ENCODE data around the gene PDGFA. TPM values are rescaled to one million over a fixed set of nuclear protein-coding genes. Genes with fewer than 3 reads are reported as not detected.

Gene PDGFA
- total RNA-seq, 2 experiments from 2014 or later, result not detected

DNA sequence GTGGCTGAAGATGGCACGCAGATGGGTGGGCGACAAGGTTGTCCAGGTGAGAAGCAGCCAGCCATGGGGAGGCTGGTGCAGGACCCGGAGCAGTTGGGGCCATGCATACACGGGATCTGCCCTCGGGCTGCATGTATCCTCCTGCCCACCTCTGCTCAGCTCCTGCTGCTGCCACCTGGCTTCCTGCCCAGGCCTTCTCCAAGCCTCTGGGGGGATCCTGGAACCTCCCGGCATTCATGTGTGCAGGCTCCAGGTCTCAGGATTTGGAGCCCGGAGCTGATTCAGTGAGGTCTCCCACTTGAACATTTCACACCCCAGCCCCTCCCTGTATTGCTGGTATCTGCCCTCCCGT is 27.0 kb downstream of the PDGFA start:
- BruUV-seq (replicated peaks), result no TSS peak
- no peak for DNase-seq (ENCODE audit: low spot score)
- ChIA-PET POLR2A (no interaction called here), CTCF (ENCODE audit: unreplicated experiment) (no interaction called here)
- Histone ChIP-seq H3K4me2 (ENCODE audit: low read length) (no peak overlapping the region), H4K20me1 (ENCODE audit: insufficient read depth, low read length) (no peaks in the 10 kb centered on the region), H3K79me2 (ENCODE audit: insufficient read depth, low read depth, low read length) (no peaks in the 10 kb centered on the region), H3K4me1 (ENCODE audit: insufficient read depth, low read length, poor library complexity, severe bottlenecking) (no peaks in the 10 kb centered on the region), H3K36me3 (ENCODE audit: insufficient read depth, low read length) (no peaks in the 10 kb centered on the region), H3K9me3 (ENCODE audit: low read length) (no peaks in the 10 kb centered on the region), H3K27ac (ENCODE audit: low read depth, low read length, poor library complexity, severe bottlenecking) (no peak overlapping the region), H3K4me3 (ENCODE audit: low read depth, low read length, poor library complexity, severe bottlenecking) (no peak overlapping the region), H3K9me2 (ENCODE audit: insufficient read depth, low read length) (no peaks in the 10 kb centered on the region), H2AFZ (ENCODE audit: low read length) (no peak overlapping the region)
- TF ChIP-seq, protein P1, sequence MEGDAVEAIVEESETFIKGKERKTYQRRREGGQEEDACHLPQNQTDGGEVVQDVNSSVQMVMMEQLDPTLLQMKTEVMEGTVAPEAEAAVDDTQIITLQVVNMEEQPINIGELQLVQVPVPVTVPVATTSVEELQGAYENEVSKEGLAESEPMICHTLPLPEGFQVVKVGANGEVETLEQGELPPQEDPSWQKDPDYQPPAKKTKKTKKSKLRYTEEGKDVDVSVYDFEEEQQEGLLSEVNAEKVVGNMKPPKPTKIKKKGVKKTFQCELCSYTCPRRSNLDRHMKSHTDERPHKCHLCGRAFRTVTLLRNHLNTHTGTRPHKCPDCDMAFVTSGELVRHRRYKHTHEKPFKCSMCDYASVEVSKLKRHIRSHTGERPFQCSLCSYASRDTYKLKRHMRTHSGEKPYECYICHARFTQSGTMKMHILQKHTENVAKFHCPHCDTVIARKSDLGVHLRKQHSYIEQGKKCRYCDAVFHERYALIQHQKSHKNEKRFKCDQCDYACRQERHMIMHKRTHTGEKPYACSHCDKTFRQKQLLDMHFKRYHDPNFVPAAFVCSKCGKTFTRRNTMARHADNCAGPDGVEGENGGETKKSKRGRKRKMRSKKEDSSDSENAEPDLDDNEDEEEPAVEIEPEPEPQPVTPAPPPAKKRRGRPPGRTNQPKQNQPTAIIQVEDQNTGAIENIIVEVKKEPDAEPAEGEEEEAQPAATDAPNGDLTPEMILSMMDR (conservative IDR thresholded peaks at IDR 0.05; ENCODE audit: low read length), result no peak
- no peak for TF ChIP-seq EZH2phosphoT487 (IDR thresholded peaks at IDR 0.05; ENCODE audit: borderline replicate concordance, low read depth, low read length)
- intact Hi-C loops (cut with micrococcal nuclease; ENCODE audit: unreplicated experiment), result no loop called here

DNA sequence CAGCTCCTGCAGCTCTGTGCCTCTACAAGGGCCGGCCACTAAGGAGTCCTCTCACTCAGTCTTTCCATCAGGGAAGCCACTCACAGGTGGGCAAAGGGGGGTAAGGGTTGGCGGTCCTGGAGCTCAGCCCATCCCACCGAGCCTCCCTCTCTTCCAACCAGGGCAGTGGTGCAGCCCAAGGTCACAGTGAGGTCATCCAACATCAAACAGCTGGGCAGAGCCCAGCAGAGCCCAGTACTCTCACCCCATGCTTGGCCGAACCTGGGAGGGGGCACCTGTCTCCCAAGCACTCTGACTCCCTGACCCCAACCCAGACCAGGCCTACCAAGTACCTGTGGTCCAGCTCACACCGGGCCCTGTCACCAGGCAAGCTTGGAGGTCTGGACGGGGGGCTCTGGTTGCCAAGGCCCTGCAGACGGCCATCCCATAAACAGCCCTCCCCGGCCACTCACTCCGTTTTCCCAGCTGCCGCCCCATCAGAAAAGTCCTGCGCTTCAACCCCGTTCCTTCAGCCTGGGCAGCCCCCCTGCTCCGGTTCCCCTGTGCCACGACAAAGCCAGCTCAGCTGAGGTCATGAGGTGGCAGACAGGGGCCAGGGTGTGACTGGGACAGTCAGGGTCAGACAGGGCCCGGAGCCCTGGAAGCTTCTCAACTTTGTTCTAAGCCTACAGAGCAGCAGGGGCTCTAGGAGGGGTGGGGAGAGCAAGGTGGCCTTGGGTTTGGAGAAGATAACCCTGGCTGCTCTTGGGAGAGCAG is 27.5 kb downstream of the PDGFA start:
- POLR2A ChIA-PET, result no interaction called here
- no peaks in the 10 kb centered on the region for H3K9me3 ChIP-seq (ENCODE audit: low read length)
- intact Hi-C loops (cut with micrococcal nuclease; ENCODE audit: unreplicated experiment), result no loop called here
- CTCF ChIA-PET (ENCODE audit: unreplicated experiment), result no interaction called here
- no peak overlapping the region for H3K4me2 ChIP-seq (ENCODE audit: low read length)
- no peaks in the 10 kb centered on the region for H4K20me1 ChIP-seq (ENCODE audit: insufficient read depth, low read length)
- H3K4me3 ChIP-seq (ENCODE audit: low read depth, low read length, poor library complexity, severe bottlenecking), result no peak overlapping the region
- H3K79me2 ChIP-seq (ENCODE audit: insufficient read depth, low read depth, low read length), result no peaks in the 10 kb centered on the region
- no TSS peak for BruUV-seq (replicated peaks)
- no peak overlapping the region for H3K27ac ChIP-seq (ENCODE audit: low read depth, low read length, poor library complexity, severe bottlenecking)
- H3K36me3 ChIP-seq (ENCODE audit: insufficient read depth, low read length), result no peaks in the 10 kb centered on the region
- DNase-seq (ENCODE audit: low spot score), result no peak
- TF ChIP-seq, protein P1 (conservative IDR thresholded peaks at IDR 0.05; ENCODE audit: low read length), result no peak
- no peak for TF ChIP-seq EZH2phosphoT487 (IDR thresholded peaks at IDR 0.05; ENCODE audit: borderline replicate concordance, low read depth, low read length)
- H2AFZ ChIP-seq (ENCODE audit: low read length), result no peak overlapping the region
- H3K4me1 ChIP-seq (ENCODE audit: insufficient read depth, low read length, poor library complexity, severe bottlenecking), result no peaks in the 10 kb centered on the region
- no peaks in the 10 kb centered on the region for H3K9me2 ChIP-seq (ENCODE audit: insufficient read depth, low read length)

DNA sequence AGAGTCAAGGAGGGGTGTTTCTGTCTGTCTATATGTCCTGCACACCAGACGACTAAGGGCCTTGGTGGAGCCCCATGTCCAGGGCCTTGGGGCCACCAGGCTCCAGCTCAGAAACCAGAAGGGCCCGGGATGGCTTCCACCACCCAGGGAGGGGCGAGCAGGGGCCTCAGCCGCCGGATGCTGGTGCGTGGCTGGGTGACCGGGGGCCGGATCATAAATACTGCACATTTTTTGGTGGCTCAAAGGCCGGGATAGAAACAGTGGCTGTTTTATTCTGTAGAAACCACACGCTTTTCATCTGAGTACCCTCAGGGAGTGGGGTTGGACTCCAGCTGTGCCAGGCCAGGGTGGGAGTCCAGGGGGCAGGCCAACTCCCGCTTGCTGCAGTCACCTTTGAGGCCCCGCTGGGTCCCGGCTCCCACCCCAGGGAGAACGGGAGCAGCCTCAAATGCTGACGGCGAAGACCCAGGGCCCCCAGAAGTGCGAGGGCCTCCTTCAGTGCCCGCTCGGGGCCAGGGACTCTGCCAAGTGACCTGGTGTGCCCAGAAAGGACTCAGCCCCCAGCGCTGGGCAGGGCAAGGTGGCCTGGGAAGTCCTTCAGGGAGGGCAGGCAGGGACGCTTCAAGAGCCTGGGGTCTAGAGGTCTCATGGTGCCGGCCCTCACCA is 28.2 kb downstream of the PDGFA start:
- H4K20me1 ChIP-seq (ENCODE audit: insufficient read depth, low read length), result no peaks in the 10 kb centered on the region
- intact Hi-C loops (cut with micrococcal nuclease; ENCODE audit: unreplicated experiment), result no loop called here
- H3K9me3 ChIP-seq (ENCODE audit: low read length), result no peaks in the 10 kb centered on the region
- no peaks in the 10 kb centered on the region for H3K9me2 ChIP-seq (ENCODE audit: insufficient read depth, low read length)
- DNase-seq (ENCODE audit: low spot score), result no peak
- no TSS peak for BruUV-seq (replicated peaks)
- no peak for TF ChIP-seq EZH2phosphoT487 (IDR thresholded peaks at IDR 0.05; ENCODE audit: borderline replicate concordance, low read depth, low read length)
- TF ChIP-seq, protein P1 (conservative IDR thresholded peaks at IDR 0.05; ENCODE audit: low read length), result no peak
- no peak overlapping the region for H3K4me2 ChIP-seq (ENCODE audit: low read length)
- ChIA-PET POLR2A (no interaction called here), CTCF (ENCODE audit: unreplicated experiment) (no interaction called here)
- H3K27ac ChIP-seq (ENCODE audit: low read depth, low read length, poor library complexity, severe bottlenecking), result no peak overlapping the region
- H2AFZ ChIP-seq (ENCODE audit: low read length), result no peak overlapping the region
- no peak overlapping the region for H3K4me3 ChIP-seq (ENCODE audit: low read depth, low read length, poor library complexity, severe bottlenecking)
- no peaks in the 10 kb centered on the region for H3K79me2 ChIP-seq (ENCODE audit: insufficient read depth, low read depth, low read length)
- no peaks in the 10 kb centered on the region for H3K4me1 ChIP-seq (ENCODE audit: insufficient read depth, low read length, poor library complexity, severe bottlenecking)
- no peaks in the 10 kb centered on the region for H3K36me3 ChIP-seq (ENCODE audit: insufficient read depth, low read length)
